GM18868 (cell line): ENCODE results near the gene SRGN.

Experiments
- ATAC-seq: cut with Tn5 transposase; IDR thresholded peaks from one replicate; pipeline ENCODE4 v1.9.1; 2021; ENCODE audit warnings: mild to moderate bottlenecking, moderate library complexity; ENCODE audit not compliant: unreplicated experiment

SRGN gene

GRCh38 chr10:69089638-69090599 is 2.0 kb downstream of the SRGN start:
- peak; percentile 60 for ATAC-seq

GRCh38 chr10:69090685-69091084 is 2.8 kb downstream of the SRGN start:
- ATAC-seq = no peak

GRCh38 chr10:69091143-69091651 is 3.3 kb downstream of the SRGN start:
- ATAC-seq = no peak

- ATAC-seq = no peak
Observed at GRCh38 chr10:69092959-69093850, 5.3 kb downstream of the SRGN start.

- no peak for ATAC-seq
Observed at GRCh38 chr10:69093933-69094332, 6.0 kb downstream of the SRGN start.

- peak; percentile 61 for ATAC-seq
Observed at GRCh38 chr10:69096045-69096444, 8.1 kb downstream of the SRGN start.

GRCh38 chr10:69097729-69098128 is 9.8 kb downstream of the SRGN start:
- ATAC-seq = no peak

DNA sequence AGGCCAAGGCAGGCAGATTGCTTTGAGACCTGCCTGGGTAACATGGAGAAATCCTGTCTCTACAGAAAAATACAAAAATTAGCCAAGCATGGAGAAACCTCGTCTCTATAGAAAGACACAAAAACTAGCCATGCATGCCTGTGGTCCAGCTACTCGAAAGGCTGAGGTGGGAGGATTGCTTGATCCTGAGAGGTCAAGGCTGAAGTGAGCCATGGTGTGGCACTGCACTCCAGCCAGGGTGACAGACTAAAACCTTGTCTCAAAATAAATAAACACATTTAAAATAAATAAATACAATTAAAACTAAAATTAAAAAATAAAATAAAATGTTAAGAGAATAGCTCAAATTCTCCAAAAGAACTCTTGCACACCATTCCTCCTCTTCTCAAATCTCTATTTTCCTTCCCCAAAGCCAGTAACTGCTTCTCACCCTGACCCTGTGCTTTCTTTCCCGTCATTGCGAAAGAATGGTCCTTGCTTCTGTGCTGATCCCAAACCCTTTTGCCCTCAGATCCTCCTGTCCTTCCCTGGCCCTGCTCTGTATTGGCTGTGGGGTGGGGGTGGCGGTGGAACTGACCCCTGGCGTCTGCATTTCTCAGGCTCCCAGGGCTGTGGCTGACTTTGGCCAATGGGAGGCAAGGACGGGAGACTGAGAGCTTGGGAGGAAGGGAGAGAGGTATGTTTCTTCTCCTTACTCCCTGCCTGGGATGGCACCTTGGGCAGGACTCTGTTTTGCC is 12.4 kb downstream of the SRGN start:
- no peak for ATAC-seq

- no peak for ATAC-seq
Observed at GRCh38 chr10:69101451-69102095, 13.7 kb downstream of the SRGN start.

DNA sequence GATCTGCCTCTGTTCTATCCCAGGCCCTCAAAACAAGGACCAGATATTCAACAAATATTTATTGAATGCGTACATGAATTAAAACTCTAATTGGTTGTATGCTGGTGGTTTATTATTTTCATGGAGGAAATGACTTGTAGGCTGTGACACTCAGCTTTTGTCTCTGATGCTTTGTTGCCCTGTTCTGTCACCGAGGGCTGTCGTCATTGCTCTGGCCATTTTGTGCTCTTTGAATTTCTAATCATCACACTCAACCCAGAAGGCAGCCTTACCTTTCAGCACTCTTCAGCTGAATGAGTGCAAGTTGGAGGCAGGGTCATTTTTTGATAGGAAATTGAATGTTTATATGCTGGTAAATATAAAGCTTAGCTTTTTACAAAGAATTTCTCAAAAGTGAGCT is 14.5 kb downstream of the SRGN start:
- no peak for ATAC-seq

- no peak for ATAC-seq
Observed at GRCh38 chr10:69103784-69104183, 15.9 kb downstream of the SRGN start.

GRCh38 chr10:69104994-69105790 is 17.3 kb downstream of the SRGN start:
- no peak for ATAC-seq

DNA sequence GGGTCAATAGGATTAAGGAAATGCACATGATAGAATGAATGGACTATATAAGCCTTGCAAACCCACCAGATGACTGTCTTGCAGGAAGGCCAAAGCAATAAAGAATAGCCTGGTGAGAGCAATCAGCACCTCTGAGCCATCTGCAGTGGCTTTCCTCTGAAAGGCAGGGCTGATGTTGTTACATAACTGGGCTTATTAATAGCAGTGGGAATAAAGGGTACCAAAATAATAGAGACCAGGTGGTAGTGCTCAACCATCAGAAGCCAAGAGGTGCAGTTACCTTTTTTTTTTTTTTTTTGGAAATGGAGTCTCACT is 19.2 kb downstream of the SRGN start:
- no peak for ATAC-seq

GRCh38 chr10:69107699-69108098 is 19.8 kb downstream of the SRGN start:
- ATAC-seq = no peak

DNA sequence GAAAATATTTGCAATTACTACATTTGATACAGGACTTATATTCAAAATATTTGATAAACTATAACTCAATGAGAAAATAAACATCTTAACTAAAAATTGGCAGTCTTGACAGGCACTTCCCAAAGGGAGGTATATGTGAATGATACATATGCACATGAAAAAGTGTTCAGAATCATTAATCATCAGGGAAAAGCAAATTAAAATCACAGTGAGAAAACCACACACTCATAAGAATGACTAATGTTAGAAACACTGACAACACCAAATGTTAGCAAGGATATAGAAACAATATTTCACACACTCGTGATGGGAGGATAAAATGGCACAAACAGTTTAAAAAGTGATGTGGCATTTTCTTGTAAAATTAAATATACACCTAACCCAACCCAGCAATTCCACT is 32.0 kb downstream of the SRGN start:
- ATAC-seq = no peak

- peak; percentile 59 for ATAC-seq
Observed at GRCh38 chr10:69123306-69123746, 35.4 kb downstream of the SRGN start.

- ATAC-seq = peak; percentile 87
Observed at GRCh38 chr10:69123747-69124562, 36.1 kb downstream of the SRGN start, which contains the start of gene VPS26A. VPS26A (plus strand) TSS chr10:69124178; CDS start chr10:69124278, 100 bp downstream.

DNA sequence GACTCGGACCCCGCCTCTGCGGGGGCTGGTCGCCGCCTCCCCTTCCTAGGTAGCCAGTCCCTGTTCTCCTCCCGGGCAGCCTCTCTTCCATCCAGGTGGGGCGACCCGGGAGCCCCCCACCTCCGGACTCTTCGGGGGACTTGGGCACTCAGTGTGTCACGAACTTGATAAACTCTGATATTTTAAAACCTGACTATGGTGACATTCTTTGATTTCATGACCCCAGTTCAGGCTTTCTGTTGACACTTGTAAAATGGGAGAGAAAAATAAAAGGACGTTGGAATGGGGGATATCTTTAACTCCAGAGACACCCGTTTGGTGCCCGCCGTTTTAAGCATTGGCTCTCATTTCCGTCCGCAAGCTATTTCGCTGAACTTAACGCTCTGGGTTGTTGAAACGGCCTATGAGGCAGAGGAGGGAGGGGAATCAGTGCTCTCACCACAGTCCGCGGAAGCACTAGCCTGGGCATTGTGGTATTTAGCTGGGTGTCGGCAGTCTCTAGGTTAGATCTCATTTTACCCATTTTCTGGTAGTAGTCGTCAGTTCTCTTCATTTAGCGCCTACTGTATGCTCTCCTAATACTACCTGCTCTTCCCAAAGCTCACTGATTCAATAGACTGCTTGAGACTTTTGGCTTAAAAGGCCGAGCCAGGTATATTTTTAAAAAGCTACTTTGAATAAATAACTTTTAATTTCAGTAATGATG is 36.8 kb downstream of the SRGN start:
- ATAC-seq = peak; percentile 24
